Measurements from ENCODE around the gene CCDC137. TPM values are rescaled to one million over a fixed set of nuclear protein-coding genes. Genes with fewer than 3 reads are reported as not detected.

The CCDC137 gene
- total RNA-seq, 4 donors from 2014 or later: 10.9 to 35.7 (median 14.4) TPM

GRCh38 chr17:81638683-81639082 lies 27.9 kb upstream of the CCDC137 start:
- no peak overlapping the region for H3K27ac ChIP-seq
- WGBS, 2 donors: 81 to 85% methylated on average over 4 of the region's 4 CpGs
- peaks cover 0 to 17% (median 0%) of the 10 kb centered on the region in 3 donors for H3K36me3 ChIP-seq
- H3K9me3 ChIP-seq: no peaks in the 10 kb centered on the region
- peaks cover 0 to 33% (median 24%) of the 10 kb centered on the region in 4 donors for H3K4me1 ChIP-seq
- DNase-seq (ENCODE audit: low spot score in 2 of 2): no peak
- TF ChIP-seq CTCF (IDR thresholded peaks at IDR 0.05) (no peak), POLR2A (IDR thresholded peaks at IDR 0.05) (no peak), EP300 (IDR thresholded peaks at IDR 0.05) (no peak)
- H3K4me3 ChIP-seq: no peak overlapping the region
- no peaks in the 10 kb centered on the region for H3K27me3 ChIP-seq

- H3K9me3 ChIP-seq: no peaks in the 10 kb centered on the region
These were observed 26.5 kb upstream of the CCDC137 start for GRCh38 chr17:81640011-81640410.

DNA sequence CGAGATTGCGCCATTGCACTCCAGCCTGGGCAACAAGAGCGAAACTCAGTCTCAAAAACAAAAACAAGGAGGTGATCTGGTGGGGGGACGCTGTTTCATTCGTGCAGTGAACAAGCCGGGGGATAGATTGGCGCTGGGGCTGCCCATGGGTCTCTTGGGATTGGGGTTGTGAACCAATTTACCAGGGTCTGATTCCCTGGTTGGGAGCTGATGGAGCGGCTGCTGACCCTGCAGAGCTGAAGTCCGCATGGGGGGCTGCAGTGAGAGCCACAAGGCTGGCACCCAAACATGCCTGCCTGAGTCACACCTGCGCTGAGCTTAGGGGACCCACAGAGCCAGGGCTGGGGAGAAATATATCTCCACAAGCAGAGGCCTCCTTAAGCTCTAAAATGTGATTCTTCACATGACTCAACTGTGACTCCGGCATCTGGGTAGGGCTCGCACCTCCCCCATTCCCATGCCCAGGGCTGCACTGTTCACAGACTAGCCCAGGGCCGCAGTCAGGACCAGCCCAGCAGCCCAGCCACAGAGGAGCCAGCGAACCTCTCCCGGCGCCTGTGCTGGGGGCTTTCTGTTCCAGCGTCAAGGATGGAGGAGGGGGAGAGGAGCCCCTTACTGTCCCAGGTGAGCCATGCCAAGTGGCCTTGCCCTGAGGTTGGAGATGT lies 24.6 kb upstream of the CCDC137 start:
- no peak for TF ChIP-seq CTCF (IDR thresholded peaks at IDR 0.05)
- TF ChIP-seq EP300 (IDR thresholded peaks at IDR 0.05): no peak
- TF ChIP-seq POLR2A (IDR thresholded peaks at IDR 0.05): no peak
- peaks cover 0 to 3% of the 10 kb centered on the region in 2 donors for H3K27me3 ChIP-seq
- H3K36me3 ChIP-seq: peaks cover 0 to 17% (median 0%) of the 10 kb centered on the region in 3 donors
- no peak for DNase-seq (ENCODE audit: low spot score in 2 of 2)
- H3K4me3 ChIP-seq: no peak overlapping the region
- WGBS, 2 donors: 86 to 91% methylated on average over 16 to 17 of the region's 17 CpGs
- no peak overlapping the region for H3K27ac ChIP-seq
- H3K9me3 ChIP-seq: no peaks in the 10 kb centered on the region
- H3K4me1 ChIP-seq: peaks cover 0 to 7% (median 3%) of the 10 kb centered on the region in 4 donors

More at GRCh38 chr17:81640011-81640410, 26.5 kb upstream of the CCDC137 start:
- TF ChIP-seq POLR2A (IDR thresholded peaks at IDR 0.05) (no peak), CTCF (IDR thresholded peaks at IDR 0.05) (no peak)
- no peak for DNase-seq (ENCODE audit: low spot score in 2 of 2)
- WGBS, 2 donors: 89 to 94% methylated on average over 9 of the region's 9 CpGs
- Histone ChIP-seq H3K27me3 (no peaks in the 10 kb centered on the region), H3K4me1 (peaks cover 0 to 20% (median 14%) of the 10 kb centered on the region in 4 donors), H3K4me3 (no peak overlapping the region), H3K36me3 (peaks cover 0 to 17% (median 0%) of the 10 kb centered on the region in 3 donors), H3K27ac (no peak overlapping the region)

DNA sequence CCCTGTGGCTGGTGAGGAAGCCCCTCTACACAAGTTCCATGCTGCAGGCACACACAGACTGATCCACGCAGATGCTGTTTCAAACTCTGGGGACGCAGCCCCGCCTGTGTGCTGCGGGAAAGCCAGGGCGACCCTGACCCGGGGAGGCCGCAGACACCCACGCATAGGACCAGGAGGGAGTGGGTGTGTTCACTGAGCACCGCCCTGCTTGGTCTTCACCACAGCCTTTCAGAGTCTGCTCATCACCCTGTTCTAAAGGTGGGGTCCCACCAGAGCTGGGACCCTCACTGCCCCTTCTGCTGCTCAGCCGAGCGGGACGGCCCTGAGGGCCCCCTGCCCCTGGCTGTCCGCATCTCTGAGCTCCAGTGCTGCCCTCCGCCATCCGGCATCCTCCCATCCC lies 22.0 kb upstream of the CCDC137 start:
- Histone ChIP-seq H3K27ac (no peak overlapping the region), H3K36me3 (peaks cover 0 to 17% (median 0%) of the 10 kb centered on the region in 3 donors), H3K27me3 (peaks cover 0 to 26% of the 10 kb centered on the region in 2 donors), H3K4me1 (no peaks in the 10 kb centered on the region), H3K4me3 (no peak overlapping the region), H3K9me3 (peaks cover 0 to 8% (median 0%) of the 10 kb centered on the region in 4 donors)
- DNase-seq (ENCODE audit: low spot score in 2 of 2): no peak
- WGBS, 2 donors: 73 to 79% methylated on average over 13 to 15 of the region's 15 CpGs
- no peak for TF ChIP-seq CTCF (IDR thresholded peaks at IDR 0.05)
- TF ChIP-seq POLR2A (IDR thresholded peaks at IDR 0.05): no peak
- no peak for TF ChIP-seq EP300 (IDR thresholded peaks at IDR 0.05)
